Upper lobe of left lung (tissue), 4 donors: ENCODE data around the gene TENM4.

Experiments used
- CTCF ChIP-seq, 6 experiments: fragments of 450-650 bp in 4 of 6; fragments of 200-600 bp in 2 of 6; sonication (generic) in 2 of 6; IDR thresholded peaks; one replicate each; pipeline ENCODE4 v1.5.1; 2016 to 2019; ENCODE audit warnings: antibody characterized with exemption in 6 of 6
- POLR2A ChIP-seq, 4 donors: fragments of 450-650 bp; IDR thresholded peaks; one replicate each; pipeline ENCODE4 v1.5.1; 2016 to 2017; ENCODE audit warnings: antibody characterized with exemption in 4 of 4, mild to moderate bottlenecking in 2 of 4

- TF ChIP-seq POLR2A (IDR thresholded peaks at IDR 0.05) (no peak), CTCF (IDR thresholded peaks at IDR 0.05) (no peak)
Observed at GRCh38 chr11:78630561-78631303, 810.1 kb downstream of the TENM4 start.
